ENCODE results near the gene LDB2. TPM values are rescaled to one million over a fixed set of nuclear protein-coding genes. Genes with fewer than 3 reads are reported as not detected.

LDB2 gene
- total and polyA plus RNA-seq, 2 donors (not counting 1 experiment from before 2014, with no cell fraction given): 41.6 to 78.3 TPM

- Histone ChIP-seq H2AFZ (ENCODE audit: low read length) (no peak overlapping the region), H4K20me1 (ENCODE audit: control insufficient read depth, extremely low read depth, insufficient read depth, low read length) (no peaks in the 10 kb centered on the region), H3K27ac (ENCODE audit: insufficient read depth, low read length) (no peak overlapping the region), H3K36me3 (ENCODE audit: control insufficient read depth, insufficient read depth, low read length) (no peaks in the 10 kb centered on the region), H3K4me1 (ENCODE audit: control insufficient read depth, extremely low read depth, insufficient read depth, low read length) (peaks cover 1% of the 10 kb centered on the region), H3K4me3 (replicated peaks in 1 of 4; ENCODE audit: control extremely low read depth in 1 of 4, insufficient read depth in 1 of 4, low read depth in 3 of 4, low read length in 4 of 4) (no peak overlapping the region), H3K79me2 (ENCODE audit: control insufficient read depth, insufficient read depth, low read length) (no peaks in the 10 kb centered on the region), H3K9ac (ENCODE audit: insufficient read depth, low read length) (no peak overlapping the region), H3K9me3 (ENCODE audit: control insufficient read depth, insufficient read depth, low read depth, low read length) (no peaks in the 10 kb centered on the region), H3K4me2 (ENCODE audit: extremely low read depth, insufficient read depth, low read length) (no peak overlapping the region), H3K27me3 (ENCODE audit: control insufficient read depth, insufficient read depth, low read length) (no peaks in the 10 kb centered on the region)
- DNase-seq (ENCODE audit: low read depth in 2 of 2): no peak
- no peak for TF ChIP-seq EZH2 (IDR thresholded peaks at IDR 0.05; ENCODE audit: low read length, missing control alignments)
- TF ChIP-seq, protein P1, sequence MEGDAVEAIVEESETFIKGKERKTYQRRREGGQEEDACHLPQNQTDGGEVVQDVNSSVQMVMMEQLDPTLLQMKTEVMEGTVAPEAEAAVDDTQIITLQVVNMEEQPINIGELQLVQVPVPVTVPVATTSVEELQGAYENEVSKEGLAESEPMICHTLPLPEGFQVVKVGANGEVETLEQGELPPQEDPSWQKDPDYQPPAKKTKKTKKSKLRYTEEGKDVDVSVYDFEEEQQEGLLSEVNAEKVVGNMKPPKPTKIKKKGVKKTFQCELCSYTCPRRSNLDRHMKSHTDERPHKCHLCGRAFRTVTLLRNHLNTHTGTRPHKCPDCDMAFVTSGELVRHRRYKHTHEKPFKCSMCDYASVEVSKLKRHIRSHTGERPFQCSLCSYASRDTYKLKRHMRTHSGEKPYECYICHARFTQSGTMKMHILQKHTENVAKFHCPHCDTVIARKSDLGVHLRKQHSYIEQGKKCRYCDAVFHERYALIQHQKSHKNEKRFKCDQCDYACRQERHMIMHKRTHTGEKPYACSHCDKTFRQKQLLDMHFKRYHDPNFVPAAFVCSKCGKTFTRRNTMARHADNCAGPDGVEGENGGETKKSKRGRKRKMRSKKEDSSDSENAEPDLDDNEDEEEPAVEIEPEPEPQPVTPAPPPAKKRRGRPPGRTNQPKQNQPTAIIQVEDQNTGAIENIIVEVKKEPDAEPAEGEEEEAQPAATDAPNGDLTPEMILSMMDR (conservative IDR thresholded peaks at IDR 0.05 in 1 of 2, IDR thresholded peaks at IDR 0.05 in 1 of 2; ENCODE audit: low read depth in 1 of 2, low read length in 2 of 2): no peak
Observed at GRCh38 chr4:16726368-16727050, 171.9 kb downstream of the LDB2 start.

- H3K9ac ChIP-seq (ENCODE audit: insufficient read depth, low read length): no peak overlapping the region
- no peak overlapping the region for H3K4me2 ChIP-seq (ENCODE audit: extremely low read depth, insufficient read depth, low read length)
- H3K27ac ChIP-seq (ENCODE audit: insufficient read depth, low read length): no peak overlapping the region
- H3K4me1 ChIP-seq (ENCODE audit: control insufficient read depth, extremely low read depth, insufficient read depth, low read length): peaks cover 2% of the 10 kb centered on the region
- H3K27me3 ChIP-seq (ENCODE audit: control insufficient read depth, insufficient read depth, low read length): no peaks in the 10 kb centered on the region
- H3K4me3 ChIP-seq (replicated peaks in 1 of 4; ENCODE audit: control extremely low read depth in 1 of 4, insufficient read depth in 1 of 4, low read depth in 3 of 4, low read length in 4 of 4): no peak overlapping the region
- no peak overlapping the region for H2AFZ ChIP-seq (ENCODE audit: low read length)
- no peaks in the 10 kb centered on the region for H3K9me3 ChIP-seq (ENCODE audit: control insufficient read depth, insufficient read depth, low read depth, low read length)
- no peaks in the 10 kb centered on the region for H3K36me3 ChIP-seq (ENCODE audit: control insufficient read depth, insufficient read depth, low read length)
- H3K79me2 ChIP-seq (ENCODE audit: control insufficient read depth, insufficient read depth, low read length): no peaks in the 10 kb centered on the region
- TF ChIP-seq EZH2 (IDR thresholded peaks at IDR 0.05; ENCODE audit: low read length, missing control alignments): no peak
- TF ChIP-seq, protein P1 (conservative IDR thresholded peaks at IDR 0.05 in 1 of 2, IDR thresholded peaks at IDR 0.05 in 1 of 2; ENCODE audit: low read depth in 1 of 2, low read length in 2 of 2): no peak
- H4K20me1 ChIP-seq (ENCODE audit: control insufficient read depth, extremely low read depth, insufficient read depth, low read length): no peaks in the 10 kb centered on the region
- DNase-seq (ENCODE audit: low read depth in 2 of 2): no peak
Observed at GRCh38 chr4:16725252-16725651, 173.2 kb downstream of the LDB2 start.

GRCh38 chr4:16722416-16722815, 176.0 kb downstream of the LDB2 start:
- Histone ChIP-seq H3K4me3 (replicated peaks in 1 of 4; ENCODE audit: control extremely low read depth in 1 of 4, insufficient read depth in 1 of 4, low read depth in 3 of 4, low read length in 4 of 4) (no peak overlapping the region), H4K20me1 (ENCODE audit: control insufficient read depth, extremely low read depth, insufficient read depth, low read length) (no peaks in the 10 kb centered on the region), H3K27ac (ENCODE audit: insufficient read depth, low read length) (no peak overlapping the region), H3K4me1 (ENCODE audit: control insufficient read depth, extremely low read depth, insufficient read depth, low read length) (peaks cover 5% of the 10 kb centered on the region), H3K27me3 (ENCODE audit: control insufficient read depth, insufficient read depth, low read length) (no peaks in the 10 kb centered on the region), H2AFZ (ENCODE audit: low read length) (no peak overlapping the region), H3K79me2 (ENCODE audit: control insufficient read depth, insufficient read depth, low read length) (no peaks in the 10 kb centered on the region), H3K4me2 (ENCODE audit: extremely low read depth, insufficient read depth, low read length) (no peak overlapping the region), H3K9me3 (ENCODE audit: control insufficient read depth, insufficient read depth, low read depth, low read length) (no peaks in the 10 kb centered on the region), H3K36me3 (ENCODE audit: control insufficient read depth, insufficient read depth, low read length) (no peaks in the 10 kb centered on the region), H3K9ac (ENCODE audit: insufficient read depth, low read length) (no peak overlapping the region)
- no peak for TF ChIP-seq EZH2 (IDR thresholded peaks at IDR 0.05; ENCODE audit: low read length, missing control alignments)
- TF ChIP-seq, protein P1 (conservative IDR thresholded peaks at IDR 0.05 in 1 of 2, IDR thresholded peaks at IDR 0.05 in 1 of 2; ENCODE audit: low read depth in 1 of 2, low read length in 2 of 2): no peak
- DNase-seq (ENCODE audit: low read depth in 2 of 2): no peak
